Non-pigmented ciliary epithelial cell (primary cell): Measurements from ENCODE around the gene SEMA3D.

Experiments used
- DNase-seq: peaks from one replicate; pipeline ENCODE4 v3.0.0-alpha.2; 2010; ENCODE audit warnings: low read depth

The SEMA3D gene

DNA sequence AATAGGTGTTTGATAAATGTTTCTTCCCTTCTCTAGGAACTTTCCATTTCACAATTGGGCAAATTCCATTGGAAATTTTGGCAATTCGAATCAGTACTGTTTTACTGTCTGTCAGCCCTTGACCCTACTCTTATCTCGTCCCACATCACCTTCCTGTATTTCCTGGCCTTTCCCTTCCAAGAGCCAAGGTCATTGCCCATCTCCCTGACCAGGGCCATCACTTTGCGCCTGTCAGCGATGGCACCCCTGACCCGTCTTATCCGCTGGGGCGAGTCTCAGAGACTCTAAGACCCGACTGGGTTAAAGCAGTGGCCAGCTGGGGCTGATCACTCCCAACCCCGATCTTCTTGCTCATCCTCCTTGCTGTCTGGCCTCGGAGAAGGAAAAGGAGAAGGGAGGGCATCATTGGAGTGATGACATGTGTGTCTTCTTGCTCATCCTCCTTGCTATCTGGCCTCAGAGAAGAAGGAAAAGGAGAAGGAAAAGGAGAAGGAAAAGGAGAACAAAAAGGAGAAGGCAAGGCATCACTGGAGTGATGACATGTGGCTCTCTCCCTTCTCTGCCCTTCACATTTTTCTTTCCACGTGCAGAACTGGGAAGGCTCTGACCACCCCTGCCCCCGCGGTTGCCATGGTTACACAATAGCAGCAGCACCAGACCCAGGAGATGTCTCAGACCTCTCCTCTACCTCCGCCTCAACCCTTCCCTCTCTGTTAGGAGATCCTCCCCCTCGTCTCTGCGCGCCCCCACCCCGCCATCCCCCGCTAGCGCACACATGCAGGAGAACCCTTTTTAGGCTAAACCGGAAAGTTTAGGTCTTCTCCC, 2.0 kb downstream of the SEMA3D start:
- DNase-seq, result no peak

DNA sequence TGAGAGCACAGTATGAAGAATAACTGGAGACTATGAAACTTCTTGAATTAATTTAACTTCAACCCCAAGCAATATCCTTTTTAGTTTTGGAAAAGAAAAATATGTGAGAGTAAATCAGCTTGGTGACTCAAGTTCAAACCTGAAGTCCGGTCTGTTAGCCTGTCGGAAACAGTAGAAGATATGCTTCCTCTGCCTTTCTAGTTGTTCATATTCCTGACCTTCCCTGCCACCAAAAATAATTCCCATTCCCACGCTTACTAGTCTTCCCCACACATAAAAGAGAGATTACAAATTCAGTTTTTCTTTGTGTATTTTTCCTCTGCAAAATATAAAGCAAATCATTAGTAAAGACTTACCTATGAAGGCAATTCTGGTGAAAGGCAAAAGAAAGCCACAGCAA, 3.6 kb downstream of the SEMA3D start:
- no peak for DNase-seq

GRCh38 chr7:85178531-85179298, 8.1 kb downstream of the SEMA3D start:
- DNase-seq, result no peak

DNA sequence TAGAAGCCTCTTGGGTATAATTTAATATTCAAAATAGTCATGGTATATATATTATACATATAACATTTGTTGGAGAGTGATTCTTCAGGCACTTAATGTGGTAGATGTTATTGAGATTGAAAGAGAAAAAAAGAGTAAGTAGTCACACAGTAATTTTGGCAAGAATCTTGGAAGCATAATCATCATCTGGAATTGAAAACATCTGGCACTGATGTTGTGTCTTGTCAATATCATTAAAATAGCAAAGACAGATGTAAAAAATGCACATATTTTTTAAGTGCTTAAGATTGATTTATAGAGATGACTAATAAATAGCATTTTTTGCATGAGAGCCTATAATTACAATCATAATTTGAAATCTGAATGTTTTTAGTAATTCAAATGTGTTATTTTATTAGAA, 9.5 kb downstream of the SEMA3D start:
- DNase-seq, result no peak

- no peak for DNase-seq
Observed at GRCh38 chr7:85176197-85176596, 10.7 kb downstream of the SEMA3D start.

DNA sequence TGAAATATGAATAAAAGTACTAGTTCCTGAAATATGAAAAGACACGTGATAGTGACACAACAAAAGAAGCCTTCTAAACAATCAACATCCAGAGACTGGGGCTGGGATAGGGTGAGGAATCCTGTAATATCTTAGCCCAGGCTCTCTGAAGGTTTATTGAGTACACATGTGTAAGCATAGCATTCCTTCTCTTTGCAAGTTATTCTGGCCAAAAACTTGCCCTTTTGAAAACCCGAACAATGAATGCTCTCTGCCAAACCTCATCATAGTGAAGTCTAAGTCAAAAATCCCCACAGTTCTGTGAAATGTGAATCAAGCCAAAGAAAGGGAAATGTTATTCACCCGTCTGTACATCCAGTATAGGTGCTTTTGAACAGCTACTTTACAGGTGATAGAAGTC, 11.6 kb downstream of the SEMA3D start:
- DNase-seq, result no peak

- DNase-seq, result peak; percentile 79
Observed at GRCh38 chr7:85172530-85172941, 14.3 kb downstream of the SEMA3D start.

DNA sequence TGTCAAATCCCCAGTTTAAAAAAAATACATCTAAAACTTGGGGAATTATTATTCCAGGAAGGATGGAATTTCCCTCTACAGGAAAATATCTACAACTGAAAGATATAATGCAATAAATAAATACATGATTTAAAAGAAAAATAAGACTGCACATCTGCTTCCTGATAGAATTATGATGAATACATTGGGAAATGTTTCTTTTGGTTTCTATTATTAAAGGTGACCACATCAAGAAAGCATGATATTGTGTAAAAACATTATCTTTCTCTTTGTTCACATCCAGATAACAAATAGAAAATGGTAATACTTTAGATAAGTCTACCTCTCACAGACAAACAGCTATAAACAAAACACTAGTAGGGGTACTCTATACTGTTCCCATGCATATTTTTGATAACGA, 19.2 kb downstream of the SEMA3D start:
- DNase-seq, result no peak

DNA sequence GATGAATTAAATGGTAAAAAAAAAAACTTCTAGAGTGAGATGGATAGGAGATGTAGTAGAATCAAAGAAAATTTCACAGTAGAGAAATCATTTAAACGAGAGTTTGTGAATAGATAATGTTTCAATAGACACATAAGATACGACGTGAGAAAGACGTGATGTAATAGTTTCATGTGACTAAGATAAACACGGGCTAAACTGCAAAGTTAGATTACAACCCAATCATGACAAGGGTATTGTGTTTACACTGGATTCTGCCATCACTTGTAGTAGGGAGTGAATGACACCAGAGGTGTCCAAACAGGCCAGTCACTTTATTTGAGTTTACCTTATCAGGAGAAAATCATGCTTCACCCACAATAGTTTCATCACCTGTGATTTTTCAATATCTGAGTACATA, 21.6 kb downstream of the SEMA3D start:
- no peak for DNase-seq

GRCh38 chr7:85164376-85164775, 22.5 kb downstream of the SEMA3D start:
- DNase-seq, result no peak

- DNase-seq, result no peak
Observed at GRCh38 chr7:85162721-85163120, 24.1 kb downstream of the SEMA3D start.

DNA sequence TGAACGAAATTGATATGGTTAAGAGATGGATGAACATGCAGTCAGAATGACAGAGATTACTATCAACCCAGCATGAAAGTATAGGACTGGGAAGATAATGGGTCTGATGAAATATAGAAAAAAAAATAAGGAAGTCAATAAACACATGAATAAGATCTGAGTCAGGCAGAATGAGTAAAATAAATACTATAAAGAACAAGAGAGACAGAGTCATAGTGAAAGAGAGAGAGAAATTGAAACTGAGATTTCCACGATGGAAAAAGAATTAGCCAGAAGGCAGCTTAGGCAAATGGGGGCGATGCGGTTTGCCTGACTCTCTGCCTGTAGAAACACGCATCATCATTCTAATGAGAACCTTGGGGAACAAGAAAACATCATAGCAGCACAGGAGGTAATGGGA, 26.6 kb downstream of the SEMA3D start:
- DNase-seq, result no peak

- no peak for DNase-seq
Observed at GRCh38 chr7:85159003-85159402, 27.9 kb downstream of the SEMA3D start.

GRCh38 chr7:85156661-85157208, 30.1 kb downstream of the SEMA3D start:
- DNase-seq, result no peak

- no peak for DNase-seq
Observed at GRCh38 chr7:85154282-85154937, 32.4 kb downstream of the SEMA3D start.

DNA sequence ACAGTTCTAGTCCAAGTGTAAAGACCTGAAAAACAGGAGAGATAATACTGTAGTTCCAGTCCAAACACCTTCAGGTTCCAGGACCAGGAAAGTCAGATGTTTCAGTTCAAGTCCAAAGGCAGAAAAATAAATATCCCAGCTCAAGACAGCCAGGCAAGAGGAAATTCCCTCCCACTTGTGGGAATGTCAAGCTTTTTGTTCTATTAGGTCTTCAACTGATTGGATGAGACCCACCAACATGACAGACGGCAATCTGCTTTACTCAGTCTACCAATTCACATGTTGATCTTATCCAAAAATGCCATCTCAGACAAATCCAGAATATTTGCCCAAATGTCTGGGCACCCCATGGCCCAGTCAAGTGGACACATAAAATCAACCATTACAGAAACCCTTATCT, 33.1 kb downstream of the SEMA3D start:
- DNase-seq, result no peak

DNA sequence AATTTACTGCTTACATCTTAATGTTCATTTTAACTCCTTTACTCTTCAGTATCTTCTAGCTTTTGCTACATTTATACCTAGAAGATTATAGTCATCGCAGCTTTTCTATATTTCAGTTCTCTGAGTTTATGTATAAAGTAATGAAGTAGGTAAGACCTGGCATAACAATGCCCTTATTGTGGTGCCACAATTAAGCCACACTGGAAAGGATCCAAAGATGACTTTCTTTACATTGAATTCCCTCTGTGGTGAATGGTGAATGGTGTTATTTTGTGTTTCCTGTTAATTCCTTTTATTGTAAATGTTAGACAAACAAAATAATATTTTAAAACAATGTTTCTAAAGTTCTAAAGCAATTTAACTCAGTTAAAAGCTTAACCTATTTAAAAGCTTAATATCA, 36.2 kb downstream of the SEMA3D start:
- no peak for DNase-seq

GRCh38 chr7:85144771-85145170, 42.1 kb downstream of the SEMA3D start:
- no peak for DNase-seq

- peak; percentile 71 for DNase-seq
Observed at GRCh38 chr7:85135977-85136376, 50.9 kb downstream of the SEMA3D start.

DNA sequence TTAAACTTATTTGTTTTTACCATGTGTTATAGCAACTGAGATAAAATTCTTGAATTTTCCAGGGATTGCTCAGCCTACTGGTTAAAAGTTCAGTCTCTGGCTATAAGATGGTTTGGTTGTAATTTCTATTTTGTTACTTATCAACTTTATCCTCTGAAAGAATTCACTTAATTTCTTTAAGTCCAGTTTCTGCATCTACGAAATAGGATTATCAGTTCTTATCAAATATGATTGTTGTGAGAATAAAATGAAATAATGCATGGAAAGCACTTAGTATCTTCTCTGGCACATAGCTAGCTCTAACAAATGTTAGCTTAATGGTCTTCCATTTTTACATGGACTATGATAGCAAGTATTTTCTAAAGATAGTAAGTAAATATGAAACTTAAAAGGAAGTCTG, 53.3 kb downstream of the SEMA3D start:
- no peak for DNase-seq

DNA sequence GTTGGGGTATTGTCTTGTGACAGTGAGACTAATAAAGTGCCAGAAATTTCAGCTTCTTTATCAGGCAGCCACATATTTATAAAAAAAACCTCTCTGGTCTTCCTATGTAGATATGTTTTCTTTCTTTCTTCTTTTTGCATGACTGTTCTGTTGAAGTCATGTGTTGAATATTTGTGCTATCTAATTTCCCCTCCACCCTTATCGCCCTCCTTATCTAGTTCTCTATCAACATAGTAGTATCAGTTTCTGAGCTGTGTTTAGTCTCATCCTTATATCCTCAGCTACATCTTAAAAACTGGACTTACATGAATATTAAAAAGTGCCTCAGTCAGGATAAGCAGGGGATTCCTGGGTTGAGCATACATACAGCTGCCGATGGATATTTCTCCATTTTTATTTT, 53.9 kb downstream of the SEMA3D start:
- DNase-seq, result no peak

DNA sequence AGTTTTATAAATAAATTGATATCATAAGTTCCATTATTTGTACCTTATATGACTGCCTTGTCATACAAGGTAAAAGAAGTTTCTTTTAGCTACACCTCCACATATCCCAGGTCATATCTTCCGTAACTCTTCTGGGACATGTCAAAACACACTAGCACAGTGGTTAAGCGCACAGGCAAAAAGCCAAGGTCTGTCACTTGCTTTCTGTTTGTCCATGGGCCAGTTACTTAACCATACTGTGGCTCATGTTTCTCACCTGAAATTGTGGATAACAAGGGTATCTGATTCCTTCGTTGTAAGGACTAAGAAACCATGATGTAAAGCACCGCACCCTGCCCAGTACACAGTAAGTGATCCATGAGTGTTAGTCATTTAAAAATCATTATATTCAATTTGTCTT, 56.2 kb downstream of the SEMA3D start:
- no peak for DNase-seq

GRCh38 chr7:85126383-85126782, 60.5 kb downstream of the SEMA3D start:
- DNase-seq, result no peak
